HG03571 (cell line): Measurements from ENCODE around the gene PPP2R5A.

ENCODE experiments used
- ATAC-seq: cut with Tn5 transposase; IDR thresholded peaks from one replicate; pipeline ENCODE4 v1.9.1; 2021; ENCODE audit not compliant: unreplicated experiment

PPP2R5A gene

DNA sequence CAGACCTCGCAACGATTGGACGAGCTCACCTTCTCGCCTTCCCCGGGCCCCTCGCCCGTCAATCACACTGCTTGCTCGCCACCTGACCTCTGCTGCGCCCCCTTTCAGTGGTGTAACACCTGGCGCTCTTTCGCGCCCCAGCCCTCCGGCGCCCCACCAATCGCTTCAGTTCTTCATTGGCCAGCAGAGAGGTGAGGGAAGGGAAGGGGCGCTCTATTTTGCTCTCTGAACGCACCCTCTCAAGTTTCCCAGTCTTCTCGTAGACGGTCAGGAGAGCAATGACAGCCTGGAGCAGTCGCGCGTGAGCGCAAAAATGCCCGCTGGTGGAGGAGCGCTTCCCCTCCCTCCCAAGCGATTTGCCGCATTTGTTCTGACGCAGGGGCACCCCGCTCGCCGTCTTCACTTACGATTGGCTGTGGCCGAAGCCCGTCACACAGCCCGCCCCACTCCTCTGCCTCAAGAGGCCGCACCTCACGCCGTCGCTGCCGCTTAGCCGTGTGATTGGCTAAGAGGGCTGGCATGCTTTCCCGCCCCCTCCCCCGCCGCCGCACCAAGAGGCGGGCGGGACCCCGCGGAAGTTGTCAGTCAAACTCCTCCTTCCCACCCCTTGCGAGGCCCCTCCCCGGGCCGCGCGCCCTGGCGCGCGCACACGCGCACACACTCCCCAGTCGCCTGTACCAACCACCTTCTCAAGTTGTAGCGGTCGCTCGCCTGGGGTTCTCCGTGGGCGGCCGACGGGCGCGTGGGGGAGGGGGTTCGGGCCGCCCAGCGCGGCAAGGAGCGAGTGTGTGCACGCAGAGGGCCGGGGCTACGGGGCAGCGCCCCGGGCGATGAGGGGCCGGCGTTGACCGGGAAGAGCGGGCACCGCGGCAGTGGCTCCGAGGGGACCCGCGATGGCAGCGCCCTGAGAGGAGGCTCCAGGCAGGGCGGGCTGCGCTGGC lies at the start of gene PPP2R5A:
Gene PPP2R5A, plus strand, starts transcription at position 667 of the 941 bp plus-strand sequence. CDS start 701 bp downstream, outside the sequence.
- peak; percentile 91 for ATAC-seq

DNA sequence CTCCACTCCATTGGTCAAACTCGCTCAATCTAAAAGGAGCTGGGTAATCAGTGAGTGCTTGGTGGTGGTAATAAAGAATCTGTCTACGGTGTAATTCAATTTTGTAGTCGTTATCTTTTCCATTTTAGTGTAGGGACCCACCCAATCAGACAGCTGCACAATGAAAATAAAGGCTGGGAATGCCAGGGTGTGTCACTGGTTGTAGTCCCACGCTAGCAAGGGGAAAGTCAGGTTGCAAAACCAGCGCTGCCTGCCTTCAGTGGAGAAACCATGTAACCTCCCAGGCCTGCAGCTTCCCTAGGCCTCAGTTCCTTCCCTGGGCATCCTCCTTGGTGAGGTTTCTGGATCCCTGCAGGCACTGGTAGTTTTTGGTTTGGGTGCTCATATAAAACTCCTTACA lies 49.4 kb upstream of the PPP2R5A start:
- no peak for ATAC-seq

DNA sequence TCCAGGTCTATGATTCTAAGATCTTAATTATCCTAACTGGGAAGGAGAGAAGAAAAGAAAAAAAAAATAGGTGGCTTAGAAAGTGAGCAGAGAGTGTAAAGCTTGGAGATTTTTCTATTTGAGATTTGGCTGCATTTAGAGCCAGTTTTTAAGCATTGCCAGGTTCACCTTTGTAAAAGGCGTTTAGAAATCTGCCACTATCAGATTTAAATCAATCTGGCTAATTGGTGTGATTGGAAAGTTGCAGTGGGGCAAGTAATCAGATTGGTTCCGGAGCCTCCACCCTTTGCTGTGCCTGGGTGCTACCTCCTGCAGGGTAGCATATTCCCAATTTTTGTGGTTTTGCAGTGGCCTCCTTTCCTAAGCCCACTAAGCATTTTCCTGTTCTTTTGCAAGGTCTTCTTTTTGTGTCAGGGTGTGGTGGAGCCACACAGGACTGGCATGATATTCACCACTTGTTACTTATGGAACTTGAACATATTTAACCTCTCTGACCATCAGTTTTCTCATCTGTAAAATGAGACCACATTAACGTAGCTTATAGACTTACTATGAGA lies 48.5 kb upstream of the PPP2R5A start:
- ATAC-seq = no peak

DNA sequence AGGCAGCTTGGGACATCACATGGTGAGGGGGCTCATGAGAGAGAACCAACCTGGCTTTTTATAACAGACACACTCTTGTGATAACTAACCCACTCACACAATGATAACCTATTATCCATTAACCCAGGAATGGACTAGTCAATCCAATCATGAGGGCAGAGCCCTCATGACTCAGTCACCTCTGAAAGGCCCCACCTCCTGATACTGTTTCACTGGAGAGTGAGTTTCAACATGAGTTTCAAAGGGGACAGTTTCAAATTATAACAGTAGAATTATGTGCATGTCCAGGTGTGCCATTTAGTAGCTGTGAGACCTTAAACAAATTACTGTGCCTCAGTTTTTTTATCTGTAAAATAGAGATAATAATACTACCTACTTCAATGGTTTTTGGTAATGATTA lies 47.6 kb upstream of the PPP2R5A start:
- peak; percentile 96 for ATAC-seq

DNA sequence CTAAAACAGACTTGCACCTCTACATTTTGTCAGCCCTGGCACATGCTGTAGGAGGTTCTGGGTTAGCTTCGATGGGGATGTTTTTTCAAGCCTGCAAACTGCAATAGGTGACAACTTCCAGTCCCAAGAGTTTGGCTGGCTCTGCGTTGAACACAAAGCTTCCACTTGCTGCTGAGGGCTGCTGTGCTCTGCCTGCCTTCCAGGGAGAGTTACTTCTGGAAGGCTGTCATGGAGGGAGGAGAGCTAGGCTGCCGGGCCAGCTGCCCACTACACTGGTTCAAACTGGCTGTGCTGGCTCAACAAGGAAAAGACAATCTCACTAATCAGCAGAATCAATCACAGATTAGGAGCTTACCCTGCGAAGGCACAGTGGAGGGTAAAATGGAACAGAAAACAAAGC lies 46.7 kb upstream of the PPP2R5A start:
- no peak for ATAC-seq

DNA sequence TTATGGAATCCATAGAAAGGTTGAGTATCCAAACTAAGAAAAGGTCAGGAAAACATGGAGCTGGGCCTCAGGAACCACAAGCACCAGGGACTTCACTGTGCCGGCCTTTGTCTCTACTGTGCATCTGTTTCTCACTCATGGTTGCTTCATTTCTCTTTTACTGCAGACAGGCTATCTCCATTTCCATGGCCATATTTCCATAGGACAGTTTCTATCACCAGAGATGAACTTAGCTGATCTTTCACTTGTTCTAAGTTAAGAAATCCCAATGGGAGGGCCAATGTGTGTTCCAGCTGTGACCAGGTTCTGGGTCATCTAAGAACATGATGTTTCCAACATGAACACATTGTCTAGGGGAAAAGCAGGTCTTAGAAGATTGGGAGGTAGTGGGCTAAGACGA lies 43.7 kb upstream of the PPP2R5A start:
- ATAC-seq = no peak

DNA sequence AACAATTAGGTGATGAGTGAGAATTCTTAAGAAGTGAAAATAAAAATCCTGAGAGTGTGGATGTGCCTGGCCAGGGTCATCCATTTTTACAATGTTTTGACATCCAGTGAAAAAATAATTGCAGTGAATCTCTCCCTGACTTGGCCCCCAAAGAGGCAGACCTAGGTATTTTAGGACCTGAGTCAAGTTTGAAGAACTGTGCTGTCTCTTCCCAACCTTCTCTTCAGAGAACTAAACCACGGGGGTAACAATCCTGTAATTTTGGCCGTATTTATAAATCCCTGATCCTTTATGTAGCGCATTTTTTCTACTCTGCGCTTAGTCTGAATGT lies 43.3 kb upstream of the PPP2R5A start:
- no peak for ATAC-seq

DNA sequence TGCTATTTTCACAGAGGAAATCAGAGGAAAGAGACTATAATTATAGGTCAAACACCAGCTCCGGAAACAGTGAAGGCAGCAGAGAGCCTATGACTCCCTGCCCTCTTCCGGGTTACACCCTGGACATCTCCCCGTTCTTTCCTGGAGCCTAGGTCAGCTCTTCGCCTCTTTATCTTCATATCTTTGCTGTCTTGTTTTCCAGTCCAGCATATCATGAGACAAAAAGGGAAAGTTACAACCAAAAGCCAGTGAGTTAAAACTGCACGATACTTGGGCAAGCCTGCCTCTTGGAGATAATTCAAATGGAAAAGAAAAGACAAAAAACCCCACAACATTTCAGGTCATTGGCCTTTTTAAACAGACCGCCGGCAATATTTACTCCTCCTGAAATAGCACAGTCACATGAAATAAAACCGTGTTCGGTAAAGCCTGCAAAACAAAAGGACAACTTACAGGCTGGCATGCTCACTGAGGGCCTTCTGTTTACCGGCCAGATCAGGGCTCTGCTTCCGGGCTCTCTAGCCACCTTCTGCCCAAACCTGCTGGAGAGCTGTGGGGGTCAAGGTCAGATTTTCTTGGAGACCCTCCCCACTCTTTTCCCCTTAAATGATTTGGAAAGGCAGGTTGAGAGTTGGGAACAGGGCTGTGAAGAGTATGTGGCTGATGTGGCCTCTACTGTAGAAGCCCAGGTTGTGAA lies 42.8 kb upstream of the PPP2R5A start:
- no peak for ATAC-seq

DNA sequence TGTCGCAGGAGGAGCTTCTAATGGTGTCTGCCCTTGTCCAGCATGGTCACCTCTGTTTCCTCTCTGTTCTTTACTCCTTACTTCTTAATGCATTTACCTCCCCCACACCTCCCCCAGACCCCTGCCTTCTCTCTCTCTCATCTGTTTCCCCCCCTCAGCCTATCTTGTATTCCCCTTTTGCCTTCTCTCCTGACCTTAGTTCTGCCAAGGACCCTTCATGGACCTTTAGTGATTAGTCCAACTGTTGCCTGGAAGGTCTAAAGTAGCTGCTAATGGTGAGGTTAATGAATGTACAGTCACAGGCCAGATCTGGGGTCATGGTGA lies 42.3 kb upstream of the PPP2R5A start:
- ATAC-seq = no peak

DNA sequence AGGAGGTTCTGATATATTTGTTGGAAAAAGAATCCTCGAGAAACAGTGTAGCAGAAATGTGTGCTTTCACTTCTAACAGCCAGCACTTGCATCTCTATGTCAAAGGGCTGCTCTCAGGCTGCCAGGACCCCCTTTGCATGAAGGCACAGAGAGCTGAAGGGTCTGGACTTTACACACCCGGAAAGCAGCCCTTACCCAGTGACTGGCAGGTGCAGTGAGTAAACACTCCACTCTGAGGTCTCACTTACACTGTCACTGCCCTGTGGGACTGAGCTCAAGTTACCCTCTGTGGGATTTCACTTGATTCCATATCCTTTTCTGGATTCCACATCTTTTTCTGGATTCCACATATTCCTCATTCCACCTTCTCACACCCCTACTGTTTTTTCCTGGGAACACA lies 40.8 kb upstream of the PPP2R5A start:
- no peak for ATAC-seq

DNA sequence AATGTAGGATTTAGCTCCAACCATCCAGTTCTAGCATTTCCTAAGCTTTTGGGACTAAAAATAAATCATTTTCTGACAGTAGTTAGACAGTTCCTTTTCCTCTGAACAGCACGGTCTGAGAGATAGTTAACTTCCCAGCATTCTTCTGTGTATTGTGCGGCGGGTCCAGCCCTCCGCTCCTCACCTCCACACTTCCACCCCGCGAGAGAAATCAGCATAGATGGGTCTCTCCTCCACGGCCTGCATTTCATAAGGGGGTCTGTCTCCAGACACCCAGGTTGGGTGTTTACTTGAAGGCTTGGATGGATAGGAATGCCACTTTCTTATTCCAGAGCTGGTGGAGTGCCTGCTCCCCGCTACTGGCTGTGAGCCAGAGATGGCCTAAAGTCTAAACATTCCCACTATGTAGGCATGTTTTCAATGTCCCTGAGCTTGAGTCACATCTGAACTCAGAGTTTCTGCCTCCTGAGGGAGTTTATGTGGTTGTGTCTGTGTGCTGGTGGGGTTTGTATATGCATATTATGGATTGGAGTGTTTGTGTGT lies 38.0 kb upstream of the PPP2R5A start:
- ATAC-seq = no peak

DNA sequence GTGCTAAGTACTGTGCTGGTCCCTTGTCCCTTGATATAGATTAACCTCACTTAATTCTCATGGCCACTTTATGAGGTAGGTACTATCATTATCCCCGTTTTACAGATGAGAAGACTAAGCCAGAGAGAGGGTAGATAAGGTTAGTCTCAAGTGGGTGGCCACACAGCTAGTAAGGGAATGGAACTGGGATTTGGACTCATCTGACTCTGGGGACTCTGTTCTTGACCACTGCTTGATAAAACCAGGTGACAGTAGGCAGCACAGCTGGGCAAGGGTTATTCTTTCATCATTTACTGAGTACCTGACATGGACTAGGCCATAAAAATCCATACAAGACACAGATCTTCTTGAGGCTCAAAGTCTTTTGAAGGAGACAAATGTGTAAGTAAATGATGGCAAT lies 37.2 kb upstream of the PPP2R5A start:
- no peak for ATAC-seq

DNA sequence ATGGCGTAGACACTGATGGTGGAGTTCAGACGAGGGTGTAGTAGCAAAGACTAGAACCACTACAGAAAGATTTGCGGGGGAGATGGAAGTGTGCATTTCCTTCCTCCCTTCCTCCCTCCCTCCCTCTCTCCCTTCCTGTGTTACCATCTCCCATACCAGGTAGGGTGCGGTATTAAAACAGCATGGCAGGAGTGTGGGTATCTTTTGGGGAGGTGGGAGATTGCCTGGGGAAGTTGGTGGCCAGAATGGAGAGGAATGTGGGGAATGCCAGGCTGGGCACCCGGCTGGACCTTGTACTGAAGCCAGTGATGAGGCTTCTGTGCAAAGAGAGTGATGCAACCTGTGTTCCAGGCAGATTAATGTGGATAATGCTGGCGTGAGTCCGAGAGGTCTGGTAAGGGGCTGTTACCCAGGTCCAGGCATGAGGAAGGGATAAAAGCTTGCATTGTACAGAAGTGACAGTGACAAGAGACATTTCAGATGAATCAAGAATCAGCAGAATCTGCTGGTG lies 30.3 kb upstream of the PPP2R5A start:
- ATAC-seq = no peak

DNA sequence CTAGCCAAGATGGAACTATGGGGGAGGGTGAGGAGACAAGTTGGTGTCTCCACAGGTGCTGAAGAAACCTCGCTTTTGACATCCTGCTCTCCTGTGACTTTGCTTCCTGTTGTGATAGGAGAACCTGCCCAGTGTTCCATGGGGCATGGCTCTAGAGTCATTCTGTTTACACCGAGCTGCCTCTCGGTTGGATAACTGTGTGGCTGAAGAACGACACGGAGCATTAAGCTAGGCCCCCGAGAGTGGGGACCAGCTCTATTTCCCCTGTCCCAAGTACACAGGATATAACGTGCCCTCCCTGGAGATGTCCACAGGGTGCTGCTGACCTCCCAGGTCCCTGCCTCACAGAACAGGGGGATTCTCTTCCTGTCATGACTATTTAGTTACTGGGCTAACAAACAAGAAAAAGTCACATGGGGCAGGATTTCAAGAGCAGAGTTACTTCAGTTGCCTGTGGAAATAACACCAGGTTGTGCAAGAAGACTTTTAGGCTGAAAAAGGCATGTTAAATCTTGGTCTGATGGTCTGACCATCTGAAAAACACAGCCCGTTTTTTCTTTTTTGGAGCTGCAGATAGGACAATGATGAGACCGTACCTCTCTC lies 29.4 kb upstream of the PPP2R5A start:
- ATAC-seq = peak; percentile 36

DNA sequence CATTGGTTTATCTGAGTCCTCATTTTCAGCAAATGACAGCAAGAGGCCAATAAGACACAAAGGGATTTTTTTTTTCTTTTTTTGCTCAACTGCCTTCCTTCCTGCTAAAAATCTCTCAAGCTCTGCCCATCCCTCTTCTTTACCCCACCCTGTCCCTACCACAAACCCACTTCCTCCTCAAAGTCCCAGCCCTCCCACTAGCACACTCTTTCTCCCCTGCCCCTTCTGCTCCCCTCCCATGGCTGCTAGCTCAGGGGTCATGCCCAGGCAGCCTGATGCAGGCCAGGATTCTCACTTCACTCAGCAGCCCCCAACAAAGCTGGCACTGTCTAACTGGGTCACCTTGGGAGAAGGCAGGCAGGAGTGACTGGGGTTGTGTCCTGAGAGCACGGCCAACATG lies 28.8 kb upstream of the PPP2R5A start:
- ATAC-seq = peak; percentile 49

DNA sequence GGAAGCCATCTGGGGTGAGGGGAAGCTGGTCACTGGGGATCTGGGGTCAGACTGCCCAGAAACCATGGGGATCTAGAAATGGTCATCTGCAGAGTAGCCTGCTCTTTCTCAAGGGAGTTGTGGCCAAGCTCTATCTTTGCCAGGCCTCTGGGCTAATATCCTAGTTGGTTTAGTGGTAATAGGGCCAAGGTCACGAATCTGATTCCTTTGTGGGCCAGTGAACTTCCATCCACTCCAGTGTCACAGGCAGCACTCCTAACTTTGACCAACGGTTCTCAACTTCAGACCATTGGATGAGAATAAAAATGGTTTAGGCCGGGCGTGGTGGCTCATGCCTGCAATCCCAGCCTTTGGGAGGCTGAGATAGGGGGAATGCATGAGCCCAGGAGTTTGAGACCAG lies 28.1 kb upstream of the PPP2R5A start:
- no peak for ATAC-seq

DNA sequence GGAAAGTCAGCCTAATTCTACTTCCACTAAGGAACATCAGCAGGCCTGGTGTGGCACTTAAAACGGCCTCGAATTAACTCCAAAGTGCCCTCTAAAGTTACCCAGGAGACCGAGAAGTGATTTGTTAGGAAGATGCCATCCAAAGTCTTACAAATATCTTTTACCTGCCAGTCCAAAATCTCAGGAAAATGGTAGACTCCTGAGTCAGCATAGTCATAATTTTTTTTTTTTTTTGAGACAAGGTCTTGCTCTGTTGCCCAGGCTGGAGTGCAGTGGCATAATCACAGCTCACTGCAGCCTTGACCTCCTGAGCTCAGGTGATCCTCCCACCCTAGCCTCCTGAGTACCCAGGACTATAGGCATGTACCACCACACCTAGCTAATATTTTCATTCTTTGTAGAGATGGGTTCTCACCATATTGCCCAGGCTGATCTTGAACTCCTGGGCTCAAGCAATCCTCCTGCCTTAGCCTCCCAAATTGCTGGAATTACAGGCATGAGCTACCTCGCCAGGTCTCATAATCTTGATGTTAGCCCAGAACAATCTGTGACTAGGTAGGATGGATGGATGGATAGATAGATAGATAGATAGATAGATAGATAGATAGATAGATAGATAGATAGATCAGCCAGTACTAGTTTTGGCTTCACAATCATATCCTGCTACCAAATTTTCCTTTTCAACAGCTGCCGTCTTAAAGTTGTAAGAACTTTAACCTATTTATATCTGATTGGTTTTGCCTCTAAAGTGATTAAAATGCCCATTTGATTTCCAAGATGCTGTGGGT lies 25.3 kb upstream of the PPP2R5A start:
- ATAC-seq = no peak

DNA sequence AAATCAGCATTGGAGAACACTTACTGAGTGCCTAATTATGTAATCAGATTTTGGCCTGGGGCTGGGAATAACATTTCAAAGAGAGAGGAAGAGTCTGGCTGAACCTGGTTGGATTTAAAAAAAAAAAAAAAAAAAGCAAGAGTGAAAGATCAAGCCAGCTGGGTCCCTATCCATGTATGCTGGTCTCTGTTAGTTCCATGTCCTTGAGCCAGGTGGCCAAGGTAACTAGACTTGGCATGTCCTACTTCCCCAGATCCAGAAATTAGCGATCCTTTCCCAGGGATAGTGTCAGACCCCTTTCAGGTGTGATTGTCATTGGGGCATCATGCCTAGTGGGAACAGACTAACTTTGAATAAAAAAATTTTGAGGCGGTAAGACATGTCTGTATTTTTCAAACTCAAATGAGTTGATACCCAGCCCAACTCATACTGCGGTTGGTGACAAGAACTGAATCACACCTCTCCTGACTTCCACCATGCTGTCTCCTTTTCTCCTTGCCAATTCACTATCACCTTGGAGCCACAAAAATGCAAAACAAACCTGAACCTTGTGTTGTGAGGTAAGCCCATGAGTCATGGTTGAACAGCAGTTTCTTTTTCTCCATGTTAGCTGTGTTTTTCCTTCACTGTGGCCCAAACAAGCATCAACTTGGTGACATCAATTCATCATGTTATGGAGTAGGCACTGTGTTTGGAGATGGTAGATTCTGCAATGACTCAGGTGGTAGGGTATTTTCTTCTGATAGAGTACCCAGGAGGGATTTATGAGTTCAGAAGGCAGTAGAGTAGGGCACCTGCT lies 24.5 kb upstream of the PPP2R5A start:
- no peak for ATAC-seq

DNA sequence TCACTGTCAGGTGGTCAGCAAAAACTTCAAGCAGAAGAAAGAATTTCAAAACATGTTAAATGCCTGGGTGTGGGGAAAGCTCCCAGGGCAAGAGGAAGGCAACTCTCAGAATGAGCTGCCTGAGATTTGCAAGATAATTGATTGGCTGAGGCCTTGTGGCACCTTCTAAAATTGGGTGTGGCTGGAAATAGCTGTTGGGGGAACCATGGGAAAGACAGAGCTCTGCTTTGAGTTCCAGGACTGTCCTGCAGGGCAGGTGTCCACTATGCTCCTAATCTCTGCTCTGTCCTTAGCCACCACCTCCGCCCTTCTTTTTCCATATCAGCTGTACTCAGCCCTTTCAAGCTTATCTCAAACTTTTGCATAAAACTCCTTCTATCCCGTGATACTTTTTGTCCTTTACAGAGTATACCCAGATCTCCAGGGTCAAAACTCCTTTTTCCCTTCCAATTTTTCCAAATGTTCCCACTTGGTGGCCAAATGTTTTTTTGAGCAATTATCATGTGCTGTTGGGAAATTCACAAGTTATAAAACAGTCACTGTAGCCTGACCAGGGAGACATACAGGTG lies 23.8 kb upstream of the PPP2R5A start:
- ATAC-seq = no peak
